GM12878 (cell line): ENCODE data around the gene PI4K2A. TPM values are rescaled to one million over a fixed set of nuclear protein-coding genes. Genes with fewer than 3 reads are reported as not detected.

Experiments used
- ATAC-seq: fragments of 200-7000 bp; cut with Tn5 transposase; 3 replicates; pipeline ENCODE4 v1.9.1; 2020; ENCODE audit warnings: mild to moderate bottlenecking, moderate library complexity
- BruUV-seq: library from RNA; stranded (reverse); fragments of 400-500 nt; replicated peaks from 2 replicates; lab custom pipeline; 2021; lab: Mats Ljungman, UMichigan
- CTCF ChIA-PET: fragments of 300-600 bp; sonication (Branson Sonifier 250); formaldehyde crosslinking; extraction: SDS; loops from one replicate; lab custom pipeline; 2021; ENCODE audit warnings: inconsistent platforms; lab: Yijun Ruan, JAX
- POLR2A ChIA-PET: fragments of 350-600 bp; formaldehyde crosslinking; extraction: SDS; loops from one replicate; lab custom pipeline; 2021; ENCODE audit warnings: inconsistent platforms; lab: Charles Lee
- RAD21 ChIA-PET: fragments of 300-600 bp; sonication (Branson Sonifier 250); formaldehyde crosslinking; loops from one replicate; lab custom pipeline; 2023; ENCODE audit warnings: antibody characterized with exemption; ENCODE audit not compliant: unreplicated experiment; lab: Charles Lee
- SMC1A ChIA-PET: fragments of 300-600 bp; sonication (Branson Sonifier 250); formaldehyde crosslinking; loops from one replicate; lab custom pipeline; 2023; ENCODE audit not compliant: unreplicated experiment, uncharacterized antibody; lab: Charles Lee
- DNase-seq: peaks from one replicate; pipeline ENCODE4 v3.0.0-alpha.2; 2011; ENCODE audit warnings: low read depth, low spot score
- FAIRE-seq: peaks from 3 replicates; lab custom pipeline; 2011; peaks lifted over from hg19 to GRCh38; lab: Jason Lieb, UNC
- H2AFZ ChIP-seq: 2 replicates; pipeline ENCODE4 v1.6.0; 2011; ENCODE audit warnings: low read depth, low read length, control low read depth; ENCODE audit not compliant: control insufficient read depth
- H3K27ac ChIP-seq: 2 replicates; pipeline ENCODE4 v1.5.1; 2011; ENCODE audit warnings: control low read depth; ENCODE audit not compliant: control insufficient read depth, insufficient read depth
- H3K27me3 ChIP-seq, 2 experiments: replicated peaks in 1 of 2; 2 replicates each; pipeline versions ENCODE4 v1.6.0 to v1.6.1; 2011; ENCODE audit warnings: low read length in 1 of 2; ENCODE audit not compliant: control insufficient read depth in 2 of 2, insufficient read depth in 2 of 2
- H3K36me3 ChIP-seq, 2 experiments: 2 replicates each; pipeline ENCODE4 v1.5.1; 2011; ENCODE audit warnings: low read length in 1 of 2; ENCODE audit not compliant: control insufficient read depth in 2 of 2, insufficient read depth in 2 of 2
- H3K4me1 ChIP-seq: 2 replicates; pipeline ENCODE4 v1.6.1; 2011; ENCODE audit warnings: mild to moderate bottlenecking, low read length, moderate library complexity, mixed read lengths; ENCODE audit not compliant: control insufficient read depth, insufficient read depth
- H3K4me2 ChIP-seq: 2 replicates; pipeline ENCODE4 v1.6.0; 2011; ENCODE audit warnings: control low read depth; ENCODE audit not compliant: control insufficient read depth, insufficient read depth
- H3K4me3 ChIP-seq: fragments of 200-600 bp; sonication (generic); 2 replicates; pipeline ENCODE4 v1.5.1; 2016
- H3K79me2 ChIP-seq: 2 replicates; pipeline ENCODE4 v1.6.0; 2011; ENCODE audit warnings: low read length; ENCODE audit not compliant: control insufficient read depth, insufficient read depth
- H3K9ac ChIP-seq: 2 replicates; pipeline ENCODE4 v1.8.0; 2011; ENCODE audit warnings: low read length, control low read depth, mixed read lengths; ENCODE audit not compliant: control insufficient read depth, insufficient read depth
- H3K9me3 ChIP-seq: replicated peaks from 3 replicates; pipeline ENCODE4 v1.5.1; 2011; ENCODE audit warnings: mild to moderate bottlenecking, low read length; ENCODE audit not compliant: control insufficient read depth, insufficient read depth
- H4K20me1 ChIP-seq: 2 replicates; pipeline ENCODE4 v1.6.0; 2011; ENCODE audit not compliant: control insufficient read depth, insufficient read depth
- CTCF ChIP-seq, 3 experiments: IDR thresholded peaks in 2 of 3; conservative IDR thresholded peaks in 1 of 3; 2 replicates each; pipeline ENCODE4 v1.5.1; 2011; ENCODE audit warnings: low read depth in 3 of 3, low read length in 3 of 3, mild to moderate bottlenecking in 3 of 3, control low read depth in 2 of 3, moderate library complexity in 2 of 3, inconsistent platforms in 1 of 3, mixed read lengths in 1 of 3; ENCODE audit not compliant: control insufficient read depth in 2 of 3, insufficient read depth in 1 of 3; ENCODE audit errors: extremely low read depth in 1 of 3
- CUX1 ChIP-seq: IDR thresholded peaks from 2 replicates; pipeline ENCODE4 v1.6.1; 2012; ENCODE audit warnings: improper control_type of control experiment, low read depth, low read length; ENCODE audit not compliant: insufficient replicate concordance
- IRF3 ChIP-seq: fragments of 450-650 bp; IDR thresholded peaks from 2 replicates; pipeline ENCODE4 v1.6.1; 2014; ENCODE audit warnings: mild to moderate bottlenecking
- MYC ChIP-seq: IDR thresholded peaks from 2 replicates; pipeline ENCODE4 v1.6.1; 2011; ENCODE audit warnings: mild to moderate bottlenecking, low read length, moderate library complexity, inconsistent platforms; ENCODE audit not compliant: insufficient read depth, insufficient replicate concordance, insufficient read length, severe bottlenecking
- NR2C1 ChIP-seq: fragments of 450-650 bp; IDR thresholded peaks from 2 replicates; pipeline ENCODE4 v1.6.1; 2017; ENCODE audit warnings: antibody characterized with exemption, mild to moderate bottlenecking, moderate library complexity
- POLR2AphosphoS5 ChIP-seq: IDR thresholded peaks from 2 replicates; pipeline ENCODE4 v1.6.1; 2011; ENCODE audit warnings: mild to moderate bottlenecking, low read length, inconsistent platforms
- RAD21 ChIP-seq: IDR thresholded peaks from 2 replicates; pipeline ENCODE4 v1.6.1; 2011; ENCODE audit warnings: mild to moderate bottlenecking, low read depth, low read length, moderate library complexity; ENCODE audit not compliant: insufficient read depth
- RBBP5 ChIP-seq: fragments of 200-600 bp; sonication (generic); conservative IDR thresholded peaks from 2 replicates; pipeline ENCODE4 v1.6.1; 2016
- RFX5 ChIP-seq: IDR thresholded peaks from 2 replicates; pipeline ENCODE4 v1.6.1; 2011; ENCODE audit warnings: low read depth, low read length, improper control_type of control experiment
- SIN3A ChIP-seq: IDR thresholded peaks from 2 replicates; pipeline ENCODE4 v1.6.1; 2012; ENCODE audit warnings: low read depth, low read length, improper control_type of control experiment
- SPI1 ChIP-seq: IDR thresholded peaks from 2 replicates; pipeline ENCODE4 v1.6.1; 2011; ENCODE audit warnings: low read depth, mild to moderate bottlenecking, low read length, moderate library complexity, borderline replicate concordance; ENCODE audit not compliant: insufficient read depth
- SREBF2 ChIP-seq: IDR thresholded peaks from 2 replicates; pipeline ENCODE4 v1.6.1; 2012; ENCODE audit warnings: mild to moderate bottlenecking, low read length
- SRF ChIP-seq, 2 experiments: IDR thresholded peaks; 2 replicates each; pipeline ENCODE4 v1.6.1; 2011; ENCODE audit warnings: low read depth in 2 of 2, low read length in 2 of 2, mild to moderate bottlenecking in 1 of 2, moderate library complexity in 1 of 2
- TCF12 ChIP-seq: IDR thresholded peaks from 2 replicates; pipeline ENCODE4 v1.6.1; 2011; ENCODE audit warnings: low read depth, mild to moderate bottlenecking, low read length
- ZNF217 ChIP-seq: fragments of 450-650 bp; IDR thresholded peaks from 2 replicates; pipeline ENCODE4 v1.6.1; 2017; ENCODE audit warnings: antibody characterized with exemption, mild to moderate bottlenecking
- WGBS: methylation state at CpG from one replicate; pipeline ENCODE4 v1.1.6; 2016; ENCODE audit warnings: low lambda C conversion rate; ENCODE audit not compliant: insufficient replicate concordance, insufficient coverage; ENCODE audit errors: missing lambda C conversion rate; 5-methylcytosine and 5-hydroxymethylcytosine counted together
- in situ Hi-C: fragments of 300-500 bp; cut with MboI; formaldehyde crosslinking; loops from 9 replicates; pipeline ENCODE4 v1.14.3; 2018; ENCODE audit warnings: mixed read lengths
- intact Hi-C: fragments of 100-400 bp; cut with micrococcal nuclease; formaldehyde crosslinking; loops from one replicate; pipeline ENCODE4 v1.14.2; 2022; ENCODE audit not compliant: unreplicated experiment
- polyA plus RNA-seq, 11 experiments: library from polyadenylated mRNA; depleted of rRNA in 4 of 11; unstranded in 6 of 11; stranded (reverse) in 5 of 11; fragments of >200 nt; fragmentation: Nextera tagmentation in 4 of 11; fragmentation: Illumina TruSeq in 1 of 11; extraction: Ambion mirVana in 4 of 11; extraction: Trizol in 1 of 11; gene quantifications; 1 replicate in 1 of 11; 2 replicates in 10 of 11; pipeline versions ENCODE4 v1.2.1 to v1.2.3, GENCODE V29; 2011 to 2016; ENCODE audit warnings: inconsistent platforms in 2 of 11, missing spikeins in 2 of 11, low read depth in 1 of 11
- total RNA-seq, 4 experiments: library from RNA; depleted of rRNA in 3 of 4; stranded (reverse); fragments of >200 nt in 3 of 4; fragmentation: Illumina TruSeq in 1 of 4; extraction: Trizol in 1 of 4; gene quantifications; 2 replicates each; pipeline versions ENCODE4 v1.2.1 to v1.2.3, GENCODE V29; 2013 to 2021

The PI4K2A gene
- total and polyA plus RNA-seq, 10 of the 15 experiments (the other 5 are each of a cell fraction or from before 2014, with no cell fraction given): 1.5 to 14.5 (median 10.0) TPM

- ChIA-PET POLR2A (no interaction called here), RAD21 (no interaction called here), CTCF (interaction anchor here (0.6 to 1.6 kb wide), 3 partner anchors 19 to 438 kb away, joined by 4 read pairs; partner anchors contain the start of gene ANKRD2), SMC1A (interaction anchor here (0.8 to 1.1 kb wide), 2 partner anchors 19 to 44 kb away, joined by 3 read pairs; partner anchors contain the start of gene ANKRD2)
- Histone ChIP-seq H3K4me1 (no peaks in the 10 kb centered on the region), H3K79me2 (no peaks in the 10 kb centered on the region), H3K27me3 (no peaks in the 10 kb centered on the region), H4K20me1 (no peaks in the 10 kb centered on the region), H3K27ac (no peak overlapping the region), H3K4me3 (no peak overlapping the region), H2AFZ (no peak overlapping the region), H3K4me2 (no peak overlapping the region), H3K9me3 (no peaks in the 10 kb centered on the region), H3K36me3 (no peaks in the 10 kb centered on the region), H3K9ac (no peak overlapping the region)
- FAIRE-seq (no peak), DNase-seq (no peak), ATAC-seq (no peak)
- intact Hi-C loops: no loop called here
- in situ Hi-C loops: no loop called here
- no TSS peak for BruUV-seq
- WGBS: 15% methylated on average over 5 of the region's 5 CpGs
- TF ChIP-seq RAD21 (no peak), IRF3 (no peak), MYC (no peak), ZNF217 (no peak), POLR2AphosphoS5 (no peak), RBBP5 (no peak), CTCF (IDR thresholded peaks at IDR 0.05 in 2 of 3, conservative IDR thresholded peaks at IDR 0.05 in 1 of 3; ENCODE audit: control insufficient read depth in 2 of 3, extremely low read depth in 1 of 3, insufficient read depth in 1 of 3, low read depth in 3 of 3, low read length in 3 of 3) (no peak), SREBF2 (no peak), NR2C1 (no peak), SIN3A (no peak), TCF12 (no peak), CUX1 (no peak), SRF (IDR thresholded peaks at IDR 0.05; ENCODE audit: low read depth in 2 of 2, low read length in 2 of 2) (no peak), SPI1 (no peak), RFX5 (no peak)
Measured at GRCh38 chr10:97590748-97591495, 49.5 kb upstream of the PI4K2A start.
